OCI-LY1 (cell line): ENCODE measurements around the gene IGSF6.

Source experiments
- H2AFZ ChIP-seq: fragments of 200-600 bp; sonication (generic), shearing (Covaris generic); 2 replicates; pipeline ENCODE4 v1.6.0; 2014; ENCODE audit warnings: antibody characterized with exemption, mild to moderate bottlenecking, low read length
- H3F3A ChIP-seq: fragments of 200-600 bp; sonication (generic), shearing (Covaris generic); 2 replicates; pipeline ENCODE4 v1.6.0; 2014; ENCODE audit warnings: mild to moderate bottlenecking, antibody characterized with exemption, low read length, moderate library complexity; ENCODE audit not compliant: insufficient read depth
- H3K27ac ChIP-seq: fragments of 200-600 bp; sonication (generic); 2 replicates; pipeline ENCODE4 v1.5.1; 2014; ENCODE audit warnings: low read length, mixed run types, mild to moderate bottlenecking, low read depth; ENCODE audit not compliant: poor library complexity, severe bottlenecking
- H3K27me3 ChIP-seq: fragments of 200-600 bp; sonication (generic); 2 replicates; pipeline ENCODE4 v1.6.0; 2014; ENCODE audit warnings: antibody characterized with exemption, mild to moderate bottlenecking, low read length, moderate library complexity; ENCODE audit not compliant: insufficient read depth
- H3K36me3 ChIP-seq: fragments of 200-600 bp; sonication (generic); 2 replicates; pipeline ENCODE4 v1.6.1; 2014; ENCODE audit warnings: mild to moderate bottlenecking, antibody characterized with exemption, low read length, moderate library complexity, mixed read lengths; ENCODE audit not compliant: insufficient read depth
- H3K4me1 ChIP-seq: fragments of 200-600 bp; sonication (generic); 2 replicates; pipeline ENCODE4 v1.5.1; 2014; ENCODE audit warnings: mild to moderate bottlenecking, low read length, moderate library complexity; ENCODE audit not compliant: insufficient read depth, severe bottlenecking
- H3K4me2 ChIP-seq: fragments of 200-600 bp; sonication (generic), shearing (Covaris generic); 2 replicates; pipeline ENCODE4 v1.6.1; 2014; ENCODE audit warnings: low read length
- H3K4me3 ChIP-seq: fragments of 200-600 bp; sonication (generic); 2 replicates; pipeline ENCODE4 v1.5.1; 2014; ENCODE audit warnings: low read length, low read depth, mild to moderate bottlenecking, mixed read lengths; ENCODE audit not compliant: poor library complexity, severe bottlenecking
- H3K79me2 ChIP-seq: fragments of 200-600 bp; shearing (Covaris generic); 2 replicates; pipeline ENCODE4 v1.6.1; 2016; ENCODE audit warnings: mixed run types, low read length, mixed read lengths; ENCODE audit not compliant: insufficient read depth
- H3K9ac ChIP-seq: fragments of 200-600 bp; sonication (generic), shearing (Covaris generic); 2 replicates; pipeline ENCODE4 v1.6.1; 2014; ENCODE audit warnings: mild to moderate bottlenecking, low read length, mixed read lengths
- H3K9me2 ChIP-seq: fragments of 200-600 bp; sonication (generic), shearing (Covaris generic); 2 replicates; pipeline ENCODE4 v1.6.1; 2014; ENCODE audit warnings: low read depth, mild to moderate bottlenecking, low read length, mixed read lengths
- H3K9me3 ChIP-seq: fragments of 200-600 bp; shearing (Covaris generic); 2 replicates; pipeline ENCODE4 v1.6.1; 2014; ENCODE audit warnings: low read length, mixed read lengths
- H4K20me1 ChIP-seq: fragments of 200-600 bp; sonication (generic), shearing (Covaris generic); 2 replicates; pipeline ENCODE4 v1.6.0; 2016; ENCODE audit warnings: mild to moderate bottlenecking, low read length; ENCODE audit not compliant: insufficient read depth
- CTCF ChIP-seq: fragments of 200-600 bp; sonication (generic), shearing (Covaris generic); IDR thresholded peaks from 2 replicates; pipeline ENCODE4 v1.5.1; 2017; ENCODE audit warnings: mild to moderate bottlenecking, antibody characterized with exemption, low read length, moderate library complexity, mixed read lengths
- EZH2 ChIP-seq: fragments of 200-600 bp; sonication (generic), shearing (Covaris generic); IDR thresholded peaks from 2 replicates; pipeline ENCODE4 v1.8.0; 2017; ENCODE audit warnings: borderline replicate concordance, mixed run types, mild to moderate bottlenecking, antibody characterized with exemption, low read length, moderate library complexity, mixed read lengths

Gene IGSF6

GRCh38 chr16:21645261-21645721 lies 7.1 kb downstream of the IGSF6 start:
- peak overlapping the region; percentile 83 for H3K4me2 ChIP-seq
- H2AFZ ChIP-seq, result no peak overlapping the region
- H3K79me2 ChIP-seq, result peaks cover 14% of the 10 kb centered on the region
- peak overlapping the region; percentile 55 for H3K4me3 ChIP-seq
- H3K36me3 ChIP-seq, result no peaks in the 10 kb centered on the region
- H3K9me2 ChIP-seq, result no peaks in the 10 kb centered on the region
- H3K9me3 ChIP-seq, result no peaks in the 10 kb centered on the region
- TF ChIP-seq EZH2, result no peak
- no peak for TF ChIP-seq CTCF
- H3K27ac ChIP-seq, result peak overlapping the region; percentile 99
- H3K27me3 ChIP-seq, result no peaks in the 10 kb centered on the region
- peaks cover 15% of the 10 kb centered on the region for H3F3A ChIP-seq
- H4K20me1 ChIP-seq, result no peaks in the 10 kb centered on the region
- H3K9ac ChIP-seq, result peak overlapping the region; percentile 70
- H3K4me1 ChIP-seq, result peaks cover 91% of the 10 kb centered on the region

GRCh38 chr16:21644674-21645073 lies 7.7 kb downstream of the IGSF6 start:
- peak overlapping the region; percentile 99 for H3K27ac ChIP-seq
- peaks cover 15% of the 10 kb centered on the region for H3F3A ChIP-seq
- TF ChIP-seq EZH2, result no peak
- no peak for TF ChIP-seq CTCF
- no peaks in the 10 kb centered on the region for H3K27me3 ChIP-seq
- no peaks in the 10 kb centered on the region for H4K20me1 ChIP-seq
- peak overlapping the region; percentile 70 for H3K9ac ChIP-seq
- peak overlapping the region; percentile 83 for H3K4me2 ChIP-seq
- peak overlapping the region; percentile 55 for H3K4me3 ChIP-seq
- peaks cover 90% of the 10 kb centered on the region for H3K4me1 ChIP-seq
- peaks cover 14% of the 10 kb centered on the region for H3K79me2 ChIP-seq
- no peaks in the 10 kb centered on the region for H3K9me3 ChIP-seq
- no peaks in the 10 kb centered on the region for H3K36me3 ChIP-seq
- H3K9me2 ChIP-seq, result no peaks in the 10 kb centered on the region
- H2AFZ ChIP-seq, result no peak overlapping the region

- H3K36me3 ChIP-seq, result no peaks in the 10 kb centered on the region; the same call in 1 of the 2 replicates
- peak overlapping the region; percentile 70 for H3K9ac ChIP-seq
- H3K9me3 ChIP-seq, result no peaks in the 10 kb centered on the region
- H3K9me2 ChIP-seq, result no peaks in the 10 kb centered on the region
- H3K4me2 ChIP-seq, result peak overlapping the region; percentile 83
- H3K4me1 ChIP-seq, result peaks cover 82% of the 10 kb centered on the region
- H3K4me3 ChIP-seq, result peak overlapping the region; percentile 55
- H3F3A ChIP-seq, result peaks cover 21% of the 10 kb centered on the region
- TF ChIP-seq CTCF (no peak), EZH2 (no peak)
- H2AFZ ChIP-seq, result no peak overlapping the region
- H3K27me3 ChIP-seq, result no peaks in the 10 kb centered on the region
- peak overlapping the region; percentile 99 for H3K27ac ChIP-seq
- H3K79me2 ChIP-seq, result peaks cover 14% of the 10 kb centered on the region
- no peaks in the 10 kb centered on the region for H4K20me1 ChIP-seq
Observed at GRCh38 chr16:21643785-21644184, 8.6 kb downstream of the IGSF6 start.
